GM23248 (cell line): ENCODE results near the gene PTPRN2.

Experiments used
- EZH2 ChIP-seq: fragments of 200-600 bp; sonication (generic); IDR thresholded peaks from 2 replicates; pipeline ENCODE4 v1.6.1; 2018; ENCODE audit warnings: antibody characterized with exemption, mild to moderate bottlenecking; ENCODE audit not compliant: insufficient read depth, poor library complexity, severe bottlenecking
- EZH2phosphoT487 ChIP-seq: fragments of 200-600 bp; sonication (generic); IDR thresholded peaks from 2 replicates; pipeline ENCODE4 v1.6.1; 2018; ENCODE audit warnings: antibody characterized with exemption, moderate library complexity, mild to moderate bottlenecking, low read depth; ENCODE audit not compliant: insufficient read depth

- TF ChIP-seq EZH2phosphoT487: no peak
- no peak for TF ChIP-seq EZH2
Measured at GRCh38 chr7:157616426-157616825, 971.2 kb downstream of the PTPRN2 start.
